HepG2 (cell line): ENCODE data around the gene AANAT. TPM values are rescaled to one million over a fixed set of nuclear protein-coding genes. Genes with fewer than 3 reads are reported as not detected.
A peak's percentile ranks its signal among the peaks of the same experiment; 100 is the strongest.

ENCODE experiments used
- ATAD3A ChIP-seq: sonication (generic); formaldehyde crosslinking; IDR thresholded peaks from 2 replicates; pipeline ENCODE4 v1.4.0; 2020; ENCODE audit warnings: missing genetic modification reagents
- ATM ChIP-seq: fragments of 450-650 bp; IDR thresholded peaks from 2 replicates; pipeline ENCODE4 v1.7.1; 2017; ENCODE audit warnings: mild to moderate bottlenecking, borderline replicate concordance
- BCL6 ChIP-seq: IDR thresholded peaks from 2 replicates; pipeline ENCODE4 v1.6.1; 2016; ENCODE audit warnings: missing genetic modification reagents, missing compliant biosample characterization
- HNRNPK ChIP-seq: fragments of 200-400 bp; formaldehyde crosslinking; IDR thresholded peaks from 2 replicates; pipeline ENCODE4 v1.6.1; 2018; ENCODE audit warnings: low read length, low read depth, moderate library complexity, mild to moderate bottlenecking; ENCODE audit not compliant: poor library complexity, severe bottlenecking
- ISL2 ChIP-seq: sonication (generic); formaldehyde crosslinking; IDR thresholded peaks from 2 replicates; pipeline ENCODE4 v1.5.0; 2020; ENCODE audit warnings: missing genetic modification reagents
- KDM4B ChIP-seq: sonication (generic); formaldehyde crosslinking; IDR thresholded peaks from 2 replicates; pipeline ENCODE4 v1.4.0; 2020; ENCODE audit warnings: missing genetic modification reagents
- MAFK ChIP-seq, 2 experiments: IDR thresholded peaks in 1 of 2; conservative IDR thresholded peaks in 1 of 2; 2 replicates each; pipeline ENCODE4 v1.6.1; 2011; ENCODE audit warnings: improper control_type of control experiment in 2 of 2, low read length in 2 of 2
- RAD21 ChIP-seq: fragments of 450-650 bp; formaldehyde crosslinking; IDR thresholded peaks from 2 replicates; pipeline ENCODE4 v1.5.0; 2020; ENCODE audit warnings: mild to moderate bottlenecking
- TARDBP ChIP-seq: sonication (generic); formaldehyde crosslinking; IDR thresholded peaks from 2 replicates; pipeline ENCODE4 v1.8.0; 2022; ENCODE audit warnings: mild to moderate bottlenecking, missing genetic modification reagents
- XBP1 ChIP-seq: sonication (generic); formaldehyde crosslinking; IDR thresholded peaks from 2 replicates; pipeline ENCODE4 v1.5.0; 2020; ENCODE audit warnings: missing genetic modification reagents
- ZNF136 ChIP-seq: sonication (generic); formaldehyde crosslinking; IDR thresholded peaks from 2 replicates; pipeline ENCODE4 v1.8.1; 2022; ENCODE audit warnings: low read depth, mild to moderate bottlenecking, moderate library complexity, missing genetic modification reagents
- ZNF225 ChIP-seq: sonication (generic); formaldehyde crosslinking; IDR thresholded peaks from 2 replicates; pipeline ENCODE4 v1.4.0; 2020; ENCODE audit warnings: mild to moderate bottlenecking, missing genetic modification reagents
- ZNF34 ChIP-seq: sonication (generic); formaldehyde crosslinking; IDR thresholded peaks from 2 replicates; pipeline ENCODE4 v1.4.0; 2020; ENCODE audit warnings: mild to moderate bottlenecking, missing genetic modification reagents, borderline replicate concordance
- ZNF563 ChIP-seq: sonication (generic); formaldehyde crosslinking; IDR thresholded peaks from 2 replicates; pipeline ENCODE4 v1.8.0; 2022; ENCODE audit warnings: mild to moderate bottlenecking, moderate library complexity, missing genetic modification reagents
- ZNF572 ChIP-seq: sonication (generic); formaldehyde crosslinking; IDR thresholded peaks from 2 replicates; pipeline ENCODE4 v1.5.1; 2020; ENCODE audit warnings: mild to moderate bottlenecking, missing genetic modification reagents
- ZNF746 ChIP-seq: sonication (generic); formaldehyde crosslinking; IDR thresholded peaks from 2 replicates; pipeline ENCODE4 v1.8.0; 2022; ENCODE audit warnings: mild to moderate bottlenecking, missing genetic modification reagents
- polyA plus RNA-seq, 8 experiments: library from polyadenylated mRNA; depleted of rRNA in 3 of 8; stranded (reverse) in 7 of 8; unstranded in 1 of 8; fragments of >200 nt; fragmentation: Illumina TruSeq in 4 of 8; extraction: Trizol in 4 of 8; gene quantifications; 2 replicates each; pipeline versions ENCODE4 v1.2.1 to v1.2.3, GENCODE V29; 2011 to 2016; ENCODE audit warnings: low read depth in 4 of 8, missing spikeins in 1 of 8, mixed read lengths in 1 of 8; ENCODE audit not compliant: insufficient read depth in 1 of 8
- total RNA-seq, 5 experiments: library from RNA; depleted of rRNA; stranded (reverse); fragments of >200 nt; fragmentation: Illumina TruSeq; extraction: Trizol; gene quantifications; 2 replicates each; pipeline ENCODE4 v1.2.3, GENCODE V29; 2016; ENCODE audit warnings: low read depth in 1 of 5
- TF ChIP-seq, protein P1 (sequence below): sonication (generic); formaldehyde crosslinking; conservative IDR thresholded peaks from 2 replicates; pipeline ENCODE4 v1.4.0; 2020; ENCODE audit warnings: mild to moderate bottlenecking, missing genetic modification reagents, moderate library complexity
- TF ChIP-seq, protein P2 (sequence below): sonication (generic); formaldehyde crosslinking; IDR thresholded peaks from 2 replicates; pipeline ENCODE4 v1.5.1; 2020; ENCODE audit warnings: mild to moderate bottlenecking, moderate library complexity, missing genetic modification reagents
- TF ChIP-seq, protein P3 (sequence below): IDR thresholded peaks from 2 replicates; pipeline ENCODE4 v1.6.1; 2016; ENCODE audit warnings: low read depth, borderline replicate concordance

AANAT gene
- total and polyA plus RNA-seq, 2 of the 13 experiments (the other 11 are each of a cell fraction or from before 2014, with no cell fraction given): 0.07 TPM; not detected in 1

DNA sequence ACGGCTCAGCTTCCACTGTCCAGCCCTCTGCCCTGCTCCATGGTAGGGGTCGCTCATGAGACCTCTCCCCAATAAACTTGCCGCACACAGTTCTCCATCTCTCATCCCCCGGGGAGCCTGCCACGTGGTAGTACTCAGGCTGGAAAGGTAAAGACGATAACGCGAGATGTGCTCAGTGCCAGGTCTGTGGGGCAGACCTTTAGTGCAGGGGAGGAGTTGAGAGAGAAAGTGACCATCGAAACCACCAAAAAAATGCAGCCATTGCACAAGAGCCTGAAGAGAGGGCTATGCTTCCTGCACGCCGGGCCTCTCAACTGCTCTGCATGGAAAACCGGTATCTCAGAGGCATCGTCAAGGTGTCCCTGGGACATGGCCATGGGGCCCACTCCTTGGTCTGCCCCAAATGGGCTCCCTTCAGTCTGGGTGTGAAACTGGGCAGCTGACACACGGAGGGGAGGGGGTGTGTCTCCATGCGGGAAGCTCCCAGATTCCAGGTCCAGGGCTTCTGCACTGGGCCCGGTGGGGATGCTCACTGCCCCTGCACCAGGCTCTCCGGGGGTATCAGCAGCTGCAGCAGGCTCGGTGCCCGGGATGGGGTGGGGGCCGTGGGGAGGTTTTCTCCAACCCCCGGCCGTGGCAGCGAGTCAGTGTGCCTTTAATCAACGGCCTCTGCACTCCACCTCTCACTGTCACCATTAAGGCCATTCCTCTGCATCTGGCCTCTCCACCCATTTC lies 4.7 kb upstream of the AANAT start (continued):
- TF ChIP-seq ZNF746 (CRISPR knock-in tag) (no peak), HNRNPK (no peak), ZNF572 (CRISPR knock-in tag) (no peak), ATM (no peak), XBP1 (no peak), ZNF136 (CRISPR knock-in tag) (no peak), KDM4B (no peak), MAFK (conservative IDR thresholded peaks at IDR 0.05 in 1 of 2, IDR thresholded peaks at IDR 0.05 in 1 of 2; ENCODE audit: low read length in 2 of 2) (no peak), ISL2 (CRISPR knock-in tag) (no peak), ZNF563 (CRISPR knock-in tag) (peak; percentile 15; the same call in 1 of the 2 replicates), ZNF34 (CRISPR knock-in tag) (no peak), RAD21 (CRISPR knock-in tag) (no peak), ATAD3A (no peak), ZNF225 (CRISPR knock-in tag) (0 out of 2 replicates have a peak, but pooled peaks have one; percentile 47), TARDBP (CRISPR knock-in tag) (no peak), BCL6 (CRISPR knock-in tag) (no peak)
- TF ChIP-seq, protein P1, sequence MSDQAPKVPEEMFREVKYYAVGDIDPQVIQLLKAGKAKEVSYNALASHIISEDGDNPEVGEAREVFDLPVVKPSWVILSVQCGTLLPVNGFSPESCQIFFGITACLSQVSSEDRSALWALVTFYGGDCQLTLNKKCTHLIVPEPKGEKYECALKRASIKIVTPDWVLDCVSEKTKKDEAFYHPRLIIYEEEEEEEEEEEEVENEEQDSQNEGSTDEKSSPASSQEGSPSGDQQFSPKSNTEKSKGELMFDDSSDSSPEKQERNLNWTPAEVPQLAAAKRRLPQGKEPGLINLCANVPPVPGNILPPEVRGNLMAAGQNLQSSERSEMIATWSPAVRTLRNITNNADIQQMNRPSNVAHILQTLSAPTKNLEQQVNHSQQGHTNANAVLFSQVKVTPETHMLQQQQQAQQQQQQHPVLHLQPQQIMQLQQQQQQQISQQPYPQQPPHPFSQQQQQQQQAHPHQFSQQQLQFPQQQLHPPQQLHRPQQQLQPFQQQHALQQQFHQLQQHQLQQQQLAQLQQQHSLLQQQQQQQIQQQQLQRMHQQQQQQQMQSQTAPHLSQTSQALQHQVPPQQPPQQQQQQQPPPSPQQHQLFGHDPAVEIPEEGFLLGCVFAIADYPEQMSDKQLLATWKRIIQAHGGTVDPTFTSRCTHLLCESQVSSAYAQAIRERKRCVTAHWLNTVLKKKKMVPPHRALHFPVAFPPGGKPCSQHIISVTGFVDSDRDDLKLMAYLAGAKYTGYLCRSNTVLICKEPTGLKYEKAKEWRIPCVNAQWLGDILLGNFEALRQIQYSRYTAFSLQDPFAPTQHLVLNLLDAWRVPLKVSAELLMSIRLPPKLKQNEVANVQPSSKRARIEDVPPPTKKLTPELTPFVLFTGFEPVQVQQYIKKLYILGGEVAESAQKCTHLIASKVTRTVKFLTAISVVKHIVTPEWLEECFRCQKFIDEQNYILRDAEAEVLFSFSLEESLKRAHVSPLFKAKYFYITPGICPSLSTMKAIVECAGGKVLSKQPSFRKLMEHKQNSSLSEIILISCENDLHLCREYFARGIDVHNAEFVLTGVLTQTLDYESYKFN: no peak
- TF ChIP-seq, protein P2, sequence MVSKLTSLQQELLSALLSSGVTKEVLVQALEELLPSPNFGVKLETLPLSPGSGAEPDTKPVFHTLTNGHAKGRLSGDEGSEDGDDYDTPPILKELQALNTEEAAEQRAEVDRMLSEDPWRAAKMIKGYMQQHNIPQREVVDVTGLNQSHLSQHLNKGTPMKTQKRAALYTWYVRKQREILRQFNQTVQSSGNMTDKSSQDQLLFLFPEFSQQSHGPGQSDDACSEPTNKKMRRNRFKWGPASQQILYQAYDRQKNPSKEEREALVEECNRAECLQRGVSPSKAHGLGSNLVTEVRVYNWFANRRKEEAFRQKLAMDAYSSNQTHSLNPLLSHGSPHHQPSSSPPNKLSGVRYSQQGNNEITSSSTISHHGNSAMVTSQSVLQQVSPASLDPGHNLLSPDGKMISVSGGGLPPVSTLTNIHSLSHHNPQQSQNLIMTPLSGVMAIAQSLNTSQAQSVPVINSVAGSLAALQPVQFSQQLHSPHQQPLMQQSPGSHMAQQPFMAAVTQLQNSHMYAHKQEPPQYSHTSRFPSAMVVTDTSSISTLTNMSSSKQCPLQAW (CRISPR knock-in tag): no peak
- TF ChIP-seq, protein P3, sequence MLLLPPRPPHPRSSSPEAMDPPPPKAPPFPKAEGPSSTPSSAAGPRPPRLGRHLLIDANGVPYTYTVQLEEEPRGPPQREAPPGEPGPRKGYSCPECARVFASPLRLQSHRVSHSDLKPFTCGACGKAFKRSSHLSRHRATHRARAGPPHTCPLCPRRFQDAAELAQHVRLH (CRISPR knock-in tag): no peak
